Stimulated activated CD4-positive, alpha-beta T cell treated with anti-CD3 and anti-CD28 coated beads, Interleukin-1b, Interleukin-23, amount 100 ng/mL, for 24 hours (primary cell): ENCODE data around the gene DAND5.

ENCODE experiments used
- DNase-seq, 4 experiments: peaks; one replicate each; pipeline ENCODE4 v3.0.0-alpha.2; 2020; ENCODE audit warnings: low read depth in 4 of 4, low spot score in 1 of 4

DAND5 gene

GRCh38 chr19:13022111-13022858 is 52.9 kb downstream of the DAND5 start:
- no peak for DNase-seq

- DNase-seq = no peak
Observed at GRCh38 chr19:13022859-13023636, 53.7 kb downstream of the DAND5 start.

GRCh38 chr19:13023656-13024055 is 54.3 kb downstream of the DAND5 start:
- DNase-seq = no peak
